HUES48 (cell line): Measurements from ENCODE around the gene OTULIN.

Experiments used
- H3K27ac ChIP-seq: one replicate; pipeline ENCODE4 v1.7.0; 2013; ENCODE audit warnings: low read depth, low read length, inconsistent platforms
- H3K27me3 ChIP-seq: 2 replicates; pipeline ENCODE4 v1.6.1; 2013; ENCODE audit warnings: mild to moderate bottlenecking, low read length; ENCODE audit not compliant: control insufficient read depth, insufficient read depth
- H3K36me3 ChIP-seq: 2 replicates; pipeline ENCODE4 v1.6.1; 2013; ENCODE audit warnings: low read length; ENCODE audit not compliant: control insufficient read depth, insufficient read depth
- H3K4me1 ChIP-seq: 2 replicates; pipeline ENCODE4 v1.6.1; 2013; ENCODE audit warnings: mild to moderate bottlenecking, low read length; ENCODE audit not compliant: control insufficient read depth, insufficient read depth
- H3K4me3 ChIP-seq: 2 replicates; pipeline ENCODE4 v1.5.1; 2013; ENCODE audit warnings: mild to moderate bottlenecking, low read depth, low read length
- H3K9ac ChIP-seq: 2 replicates; pipeline ENCODE4 v1.6.1; 2013; ENCODE audit warnings: mild to moderate bottlenecking, low read depth, low read length, moderate library complexity
- H3K9me3 ChIP-seq: 2 replicates; pipeline ENCODE4 v1.6.1; 2013; ENCODE audit warnings: low read length; ENCODE audit not compliant: control insufficient read depth, insufficient read depth

The OTULIN gene

GRCh38 chr5:14678773-14679334, 14.3 kb downstream of the OTULIN start:
- Histone ChIP-seq H3K27me3 (no peaks in the 10 kb centered on the region), H3K4me1 (peaks cover 20% of the 10 kb centered on the region), H3K9me3 (no peaks in the 10 kb centered on the region), H3K9ac (no peak overlapping the region), H3K4me3 (no peak overlapping the region), H3K27ac (no peak overlapping the region), H3K36me3 (peaks cover 42% of the 10 kb centered on the region)

GRCh38 chr5:14679595-14679994, 15.1 kb downstream of the OTULIN start:
- no peak overlapping the region for H3K27ac ChIP-seq
- H3K27me3 ChIP-seq = no peaks in the 10 kb centered on the region
- H3K36me3 ChIP-seq = peaks cover 47% of the 10 kb centered on the region
- no peaks in the 10 kb centered on the region for H3K9me3 ChIP-seq
- no peak overlapping the region for H3K4me3 ChIP-seq
- peaks cover 12% of the 10 kb centered on the region for H3K4me1 ChIP-seq
- H3K9ac ChIP-seq = no peak overlapping the region

- Histone ChIP-seq H3K9me3 (no peaks in the 10 kb centered on the region), H3K4me1 (0 out of 2 replicates have a peak, but pooled peaks cover 2% of the 10 kb centered on the region), H3K27ac (no peak overlapping the region), H3K36me3 (peaks cover 52% of the 10 kb centered on the region), H3K4me3 (no peak overlapping the region), H3K9ac (no peak overlapping the region), H3K27me3 (no peaks in the 10 kb centered on the region)
Observed at GRCh38 chr5:14681236-14681752, 16.8 kb downstream of the OTULIN start.

GRCh38 chr5:14683906-14684455, 19.5 kb downstream of the OTULIN start:
- no peak overlapping the region for H3K9ac ChIP-seq
- no peaks in the 10 kb centered on the region for H3K27me3 ChIP-seq
- H3K36me3 ChIP-seq = peaks cover 72% of the 10 kb centered on the region
- no peak overlapping the region for H3K27ac ChIP-seq
- no peaks in the 10 kb centered on the region for H3K9me3 ChIP-seq
- H3K4me1 ChIP-seq = 0 out of 2 replicates have a peak, but pooled peaks cover 2% of the 10 kb centered on the region
- H3K4me3 ChIP-seq = no peak overlapping the region

- Histone ChIP-seq H3K4me3 (no peak overlapping the region), H3K9ac (no peak overlapping the region), H3K27me3 (no peaks in the 10 kb centered on the region), H3K36me3 (peaks cover 73% of the 10 kb centered on the region), H3K4me1 (0 out of 2 replicates have a peak, but pooled peaks cover 2% of the 10 kb centered on the region), H3K27ac (no peak overlapping the region), H3K9me3 (no peaks in the 10 kb centered on the region)
Observed at GRCh38 chr5:14684757-14685156, 20.2 kb downstream of the OTULIN start.

- Histone ChIP-seq H3K9ac (no peak overlapping the region), H3K9me3 (no peaks in the 10 kb centered on the region), H3K36me3 (peaks cover 77% of the 10 kb centered on the region), H3K4me1 (0 out of 2 replicates have a peak, but pooled peaks cover 2% of the 10 kb centered on the region), H3K4me3 (no peak overlapping the region), H3K27me3 (no peaks in the 10 kb centered on the region), H3K27ac (no peak overlapping the region)
Observed at GRCh38 chr5:14685757-14686156, 21.2 kb downstream of the OTULIN start.

- H3K4me1 ChIP-seq = 0 out of 2 replicates have a peak, but pooled peaks cover 2% of the 10 kb centered on the region
- peaks cover 78% of the 10 kb centered on the region for H3K36me3 ChIP-seq
- H3K27me3 ChIP-seq = no peaks in the 10 kb centered on the region
- no peak overlapping the region for H3K9ac ChIP-seq
- no peaks in the 10 kb centered on the region for H3K9me3 ChIP-seq
- H3K4me3 ChIP-seq = no peak overlapping the region
- H3K27ac ChIP-seq = no peak overlapping the region
Observed at GRCh38 chr5:14686517-14686916, 22.0 kb downstream of the OTULIN start.

- Histone ChIP-seq H3K36me3 (peaks cover 77% of the 10 kb centered on the region), H3K9ac (no peak overlapping the region), H3K27ac (no peak overlapping the region), H3K27me3 (no peaks in the 10 kb centered on the region), H3K4me3 (no peak overlapping the region), H3K9me3 (no peaks in the 10 kb centered on the region), H3K4me1 (0 out of 2 replicates have a peak, but pooled peaks cover 2% of the 10 kb centered on the region)
Observed at GRCh38 chr5:14687023-14687665, 22.6 kb downstream of the OTULIN start.

- Histone ChIP-seq H3K9ac (no peak overlapping the region), H3K9me3 (no peaks in the 10 kb centered on the region), H3K27me3 (no peaks in the 10 kb centered on the region), H3K36me3 (peaks cover 78% of the 10 kb centered on the region), H3K4me3 (no peak overlapping the region), H3K27ac (no peak overlapping the region), H3K4me1 (peaks cover 13% of the 10 kb centered on the region)
Observed at GRCh38 chr5:14693070-14693469, 28.6 kb downstream of the OTULIN start.

- H3K4me1 ChIP-seq = peaks cover 13% of the 10 kb centered on the region
- H3K9me3 ChIP-seq = no peaks in the 10 kb centered on the region
- 0 out of 2 replicates have a peak overlapping the region, but pooled peaks have one; percentile 5 for H3K9ac ChIP-seq
- no peak overlapping the region for H3K4me3 ChIP-seq
- H3K36me3 ChIP-seq = peaks cover 74% of the 10 kb centered on the region
- H3K27ac ChIP-seq = no peak overlapping the region
- no peaks in the 10 kb centered on the region for H3K27me3 ChIP-seq
Observed at GRCh38 chr5:14695152-14695551, 30.6 kb downstream of the OTULIN start.

- Histone ChIP-seq H3K9ac (0 out of 2 replicates have a peak overlapping the region, but pooled peaks have one; percentile 5), H3K4me3 (no peak overlapping the region), H3K36me3 (peaks cover 66% of the 10 kb centered on the region), H3K27ac (peak overlapping the region; percentile 17), H3K27me3 (no peaks in the 10 kb centered on the region), H3K4me1 (peaks cover 13% of the 10 kb centered on the region), H3K9me3 (no peaks in the 10 kb centered on the region)
Observed at GRCh38 chr5:14696057-14696456, 31.5 kb downstream of the OTULIN start.
